Right atrium auricular region (tissue), 2 donors: Measurements from ENCODE around the gene CDC45. TPM values are rescaled to one million over a fixed set of nuclear protein-coding genes. Genes with fewer than 3 reads are reported as not detected.

Experiments used
- DNase-seq: peaks from one replicate; pipeline ENCODE4 v3.0.0-alpha.2; 2019; ENCODE audit warnings: low spot score
- H3K27ac ChIP-seq, 2 donors: fragments of 200-600 bp; sonication (generic); 1 replicate in 1 of 2; 2 replicates in 1 of 2; pipeline ENCODE4 v1.5.1; 2016 to 2019
- H3K27me3 ChIP-seq, 2 donors: fragments of 200-600 bp; sonication (generic); one replicate each; pipeline versions ENCODE4 v1.5.1 to v1.6.0; 2017 to 2019
- H3K36me3 ChIP-seq: fragments of 200-600 bp; sonication (generic); one replicate; pipeline ENCODE4 v1.5.1; 2016
- H3K4me1 ChIP-seq, 2 donors: fragments of 200-600 bp; sonication (generic); one replicate each; pipeline versions ENCODE4 v1.5.1 to v1.6.0; 2017 to 2019
- H3K4me3 ChIP-seq, 2 donors: fragments of 200-600 bp; sonication (generic); 1 replicate in 1 of 2; 2 replicates in 1 of 2; pipeline ENCODE4 v1.5.1; 2017 to 2019; ENCODE audit warnings: mild to moderate bottlenecking in 1 of 2, moderate library complexity in 1 of 2
- H3K9me3 ChIP-seq, 2 donors: fragments of 200-600 bp; sonication (generic); one replicate each; pipeline ENCODE4 v1.5.1; 2019
- CTCF ChIP-seq, 2 donors: fragments of 200-600 bp; sonication (generic); IDR thresholded peaks; one replicate each; pipeline ENCODE4 v1.5.1; 2019; ENCODE audit warnings: antibody characterized with exemption in 2 of 2
- total RNA-seq, 2 donors: library from RNA; depleted of rRNA; stranded (reverse); fragments of >200 nt; gene quantifications; one replicate each; pipeline ENCODE4 v1.1.0, GENCODE V29; 2016

Gene CDC45
- total RNA-seq, 2 donors from 2014 or later = 3.3 TPM; not detected in 1

- peaks cover 0 to 39% of the 10 kb centered on the region in 2 donors for H3K4me1 ChIP-seq
- peaks cover 19% of the 10 kb centered on the region for H3K36me3 ChIP-seq
- no peaks in the 10 kb centered on the region for H3K27me3 ChIP-seq
- H3K4me3 ChIP-seq = peak within 1 kb of the TSS; percentile 75 to 98
- DNase-seq = peak; percentile 95
- H3K9me3 ChIP-seq = no peaks in the 10 kb centered on the region
- peak in 1 of 2 donors; percentile 34 for TF ChIP-seq CTCF (IDR thresholded peaks at IDR 0.05)
- H3K27ac ChIP-seq = peak within 1 kb of the TSS; percentile 92 to 96
Measured at GRCh38 chr22:19447330-19448075, 32.2 kb upstream of the CDC45 start, which contains the start of gene C22orf39. TSS of gene C22orf39 (minus strand) at chr22:19447711. CDS start at chr22:19447688, 23 bp downstream.

GRCh38 chr22:19448076-19448607 lies 31.6 kb upstream of the CDC45 start:
- H3K9me3 ChIP-seq = no peaks in the 10 kb centered on the region
- peaks cover 25% of the 10 kb centered on the region for H3K36me3 ChIP-seq
- no peak for DNase-seq
- no peaks in the 10 kb centered on the region for H3K27me3 ChIP-seq
- peaks cover 0 to 39% of the 10 kb centered on the region in 2 donors for H3K4me1 ChIP-seq
- TF ChIP-seq CTCF (IDR thresholded peaks at IDR 0.05) = no peak
- peak overlapping the region; percentile 92 to 96 for H3K27ac ChIP-seq
- H3K4me3 ChIP-seq = peak overlapping the region; percentile 75 to 98

- DNase-seq = no peak
- H3K4me3 ChIP-seq = no peak overlapping the region
- H3K27me3 ChIP-seq = no peaks in the 10 kb centered on the region
- H3K27ac ChIP-seq = no peak overlapping the region
- peaks cover 0 to 39% of the 10 kb centered on the region in 2 donors for H3K4me1 ChIP-seq
- no peaks in the 10 kb centered on the region for H3K9me3 ChIP-seq
- H3K36me3 ChIP-seq = peaks cover 25% of the 10 kb centered on the region
- TF ChIP-seq CTCF (IDR thresholded peaks at IDR 0.05) = no peak
Measured at GRCh38 chr22:19448739-19449421, 30.8 kb upstream of the CDC45 start.

- Histone ChIP-seq H3K4me3 (no peak overlapping the region), H3K36me3 (peaks cover 25% of the 10 kb centered on the region), H3K9me3 (no peaks in the 10 kb centered on the region), H3K27ac (no peak overlapping the region), H3K27me3 (no peaks in the 10 kb centered on the region), H3K4me1 (peaks cover 0 to 38% of the 10 kb centered on the region in 2 donors)
- no peak for TF ChIP-seq CTCF (IDR thresholded peaks at IDR 0.05)
- no peak for DNase-seq
Measured at GRCh38 chr22:19449422-19449767, 30.3 kb upstream of the CDC45 start.

GRCh38 chr22:19450363-19451175 lies 29.2 kb upstream of the CDC45 start:
- Histone ChIP-seq H3K4me1 (peaks cover 0 to 26% of the 10 kb centered on the region in 2 donors), H3K27me3 (no peaks in the 10 kb centered on the region), H3K27ac (no peak overlapping the region), H3K36me3 (peaks cover 35% of the 10 kb centered on the region), H3K4me3 (no peak overlapping the region), H3K9me3 (no peaks in the 10 kb centered on the region)
- TF ChIP-seq CTCF (IDR thresholded peaks at IDR 0.05) = no peak
- DNase-seq = no peak
